ENCODE measurements around the gene SYT3.

- TF ChIP-seq, protein P1, sequence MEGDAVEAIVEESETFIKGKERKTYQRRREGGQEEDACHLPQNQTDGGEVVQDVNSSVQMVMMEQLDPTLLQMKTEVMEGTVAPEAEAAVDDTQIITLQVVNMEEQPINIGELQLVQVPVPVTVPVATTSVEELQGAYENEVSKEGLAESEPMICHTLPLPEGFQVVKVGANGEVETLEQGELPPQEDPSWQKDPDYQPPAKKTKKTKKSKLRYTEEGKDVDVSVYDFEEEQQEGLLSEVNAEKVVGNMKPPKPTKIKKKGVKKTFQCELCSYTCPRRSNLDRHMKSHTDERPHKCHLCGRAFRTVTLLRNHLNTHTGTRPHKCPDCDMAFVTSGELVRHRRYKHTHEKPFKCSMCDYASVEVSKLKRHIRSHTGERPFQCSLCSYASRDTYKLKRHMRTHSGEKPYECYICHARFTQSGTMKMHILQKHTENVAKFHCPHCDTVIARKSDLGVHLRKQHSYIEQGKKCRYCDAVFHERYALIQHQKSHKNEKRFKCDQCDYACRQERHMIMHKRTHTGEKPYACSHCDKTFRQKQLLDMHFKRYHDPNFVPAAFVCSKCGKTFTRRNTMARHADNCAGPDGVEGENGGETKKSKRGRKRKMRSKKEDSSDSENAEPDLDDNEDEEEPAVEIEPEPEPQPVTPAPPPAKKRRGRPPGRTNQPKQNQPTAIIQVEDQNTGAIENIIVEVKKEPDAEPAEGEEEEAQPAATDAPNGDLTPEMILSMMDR (IDR thresholded peaks at IDR 0.05) = no peak
- no peak for TF ChIP-seq POLR2A (IDR thresholded peaks at IDR 0.05)
Observed at GRCh38 chr19:50661766-50662650, 22.3 kb upstream of the SYT3 start.
